ENCODE data around the gene VEGFC. TPM values are rescaled to one million over a fixed set of nuclear protein-coding genes. Genes with fewer than 3 reads are reported as not detected.

The VEGFC gene
- polyA plus RNA-seq, 1 donor (not counting 4 experiments of a cell fraction or from before 2014, with no cell fraction given): 19.4 TPM

DNA sequence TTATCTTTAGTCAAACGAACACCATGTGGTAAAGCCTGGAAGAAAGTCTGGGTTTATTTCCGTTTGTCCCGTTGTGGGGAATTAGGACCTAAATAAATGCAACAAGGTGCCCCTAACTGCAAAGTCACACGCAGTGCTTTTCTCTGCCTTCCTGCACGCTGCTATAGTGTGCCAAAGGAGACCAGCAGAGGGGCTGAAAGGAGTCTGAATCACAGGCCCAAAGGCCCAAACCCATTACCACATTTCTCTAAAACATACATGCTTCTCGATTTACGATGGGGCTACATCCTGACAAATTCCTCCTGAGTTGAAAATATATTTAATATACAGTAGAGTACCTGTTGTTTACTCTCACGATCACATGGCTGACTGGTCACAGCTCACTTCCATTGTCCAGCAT is 4.5 kb downstream of the VEGFC start:
- Histone ChIP-seq H3K4me3 (ENCODE audit: control insufficient read depth in 2 of 3, extremely low read depth in 1 of 3, insufficient read depth in 2 of 3, low read depth in 1 of 3, low read length in 3 of 3) (no peak overlapping the region), H2AFZ (ENCODE audit: control insufficient read depth, low read length) (no peak overlapping the region), H3K9ac (ENCODE audit: control insufficient read depth, extremely low read depth, insufficient read depth, low read length) (no peak overlapping the region), H3K27me3 (ENCODE audit: control insufficient read depth, extremely low read depth, insufficient read depth, low read length) (no peaks in the 10 kb centered on the region), H3K36me3 (ENCODE audit: control insufficient read depth in 2 of 2, extremely low read depth in 1 of 2, insufficient read depth in 2 of 2, low read length in 2 of 2) (no peaks in the 10 kb centered on the region), H3K4me2 (ENCODE audit: control insufficient read depth, extremely low read depth, insufficient read depth, low read depth, low read length) (peak overlapping the region; percentile 17), H3K4me1 (ENCODE audit: control insufficient read depth, extremely low read depth, insufficient read depth, low read length) (peaks cover 24% of the 10 kb centered on the region), H3K9me1 (ENCODE audit: control insufficient read depth, extremely low read depth, insufficient read depth, low read length) (no peaks in the 10 kb centered on the region), H4K20me1 (ENCODE audit: control insufficient read depth, extremely low read depth, insufficient read depth, low read length) (no peaks in the 10 kb centered on the region), H3K27ac (ENCODE audit: control insufficient read depth, insufficient read depth, low read length) (no peak overlapping the region), H3K79me2 (ENCODE audit: control insufficient read depth, insufficient read depth, low read length) (peaks cover 88% of the 10 kb centered on the region), H3K9me3 (ENCODE audit: control insufficient read depth, low read depth, low read length) (no peaks in the 10 kb centered on the region)
- dilution Hi-C loops (cut with MboI; ENCODE audit: extremely low pct_ligation_motif_present, low sequenced_read_pairs): no loop called here
- DNase-seq (ENCODE audit: low read depth, low spot score): no peak
- FAIRE-seq: peak; percentile 36
- TF ChIP-seq EZH2 (IDR thresholded peaks at IDR 0.05; ENCODE audit: low read length): no peak
- TF ChIP-seq, protein P1, sequence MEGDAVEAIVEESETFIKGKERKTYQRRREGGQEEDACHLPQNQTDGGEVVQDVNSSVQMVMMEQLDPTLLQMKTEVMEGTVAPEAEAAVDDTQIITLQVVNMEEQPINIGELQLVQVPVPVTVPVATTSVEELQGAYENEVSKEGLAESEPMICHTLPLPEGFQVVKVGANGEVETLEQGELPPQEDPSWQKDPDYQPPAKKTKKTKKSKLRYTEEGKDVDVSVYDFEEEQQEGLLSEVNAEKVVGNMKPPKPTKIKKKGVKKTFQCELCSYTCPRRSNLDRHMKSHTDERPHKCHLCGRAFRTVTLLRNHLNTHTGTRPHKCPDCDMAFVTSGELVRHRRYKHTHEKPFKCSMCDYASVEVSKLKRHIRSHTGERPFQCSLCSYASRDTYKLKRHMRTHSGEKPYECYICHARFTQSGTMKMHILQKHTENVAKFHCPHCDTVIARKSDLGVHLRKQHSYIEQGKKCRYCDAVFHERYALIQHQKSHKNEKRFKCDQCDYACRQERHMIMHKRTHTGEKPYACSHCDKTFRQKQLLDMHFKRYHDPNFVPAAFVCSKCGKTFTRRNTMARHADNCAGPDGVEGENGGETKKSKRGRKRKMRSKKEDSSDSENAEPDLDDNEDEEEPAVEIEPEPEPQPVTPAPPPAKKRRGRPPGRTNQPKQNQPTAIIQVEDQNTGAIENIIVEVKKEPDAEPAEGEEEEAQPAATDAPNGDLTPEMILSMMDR (optimal IDR thresholded peaks at IDR 0.05 in 1 of 3, IDR thresholded peaks at IDR 0.05 in 1 of 3, conservative IDR thresholded peaks at IDR 0.05 in 1 of 3; ENCODE audit: extremely low read depth in 1 of 3, insufficient read depth in 2 of 3, low read length in 3 of 3): no peak

DNA sequence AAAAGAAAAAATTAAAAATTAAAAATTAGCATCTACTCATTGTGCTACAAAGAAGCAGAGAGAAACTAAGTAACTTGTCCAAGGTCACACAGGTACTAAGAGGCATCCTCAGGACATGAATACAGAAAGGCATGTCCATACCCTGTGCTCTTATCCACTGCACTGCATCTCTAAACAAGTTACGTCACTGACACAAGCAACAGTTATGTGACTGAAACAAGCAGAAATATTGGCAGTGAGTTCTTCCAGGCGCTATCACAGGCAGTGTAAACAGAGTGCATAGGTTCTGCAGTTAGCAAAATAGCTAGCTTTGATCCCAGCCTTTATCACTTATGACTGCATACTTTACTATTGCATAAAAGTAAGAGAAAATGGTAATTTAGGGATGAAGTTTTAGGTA is 7.9 kb downstream of the VEGFC start:
- FAIRE-seq: peak; percentile 5
- no peak for DNase-seq (ENCODE audit: low read depth, low spot score)
- dilution Hi-C loops (cut with MboI; ENCODE audit: extremely low pct_ligation_motif_present, low sequenced_read_pairs): no loop called here

More for the DNA sequence above, 7.9 kb downstream of the VEGFC start:
- no peak overlapping the region for H3K4me3 ChIP-seq (ENCODE audit: control insufficient read depth in 2 of 3, extremely low read depth in 1 of 3, insufficient read depth in 2 of 3, low read depth in 1 of 3, low read length in 3 of 3)
- no peaks in the 10 kb centered on the region for H3K9me3 ChIP-seq (ENCODE audit: control insufficient read depth, low read depth, low read length)
- TF ChIP-seq EZH2 (IDR thresholded peaks at IDR 0.05; ENCODE audit: low read length): no peak
- TF ChIP-seq, protein P1 (optimal IDR thresholded peaks at IDR 0.05 in 1 of 3, IDR thresholded peaks at IDR 0.05 in 1 of 3, conservative IDR thresholded peaks at IDR 0.05 in 1 of 3; ENCODE audit: extremely low read depth in 1 of 3, insufficient read depth in 2 of 3, low read length in 3 of 3): no peak
- no peaks in the 10 kb centered on the region for H3K27me3 ChIP-seq (ENCODE audit: control insufficient read depth, extremely low read depth, insufficient read depth, low read length)
- peaks cover 98% of the 10 kb centered on the region for H3K79me2 ChIP-seq (ENCODE audit: control insufficient read depth, insufficient read depth, low read length)
- no peaks in the 10 kb centered on the region for H4K20me1 ChIP-seq (ENCODE audit: control insufficient read depth, extremely low read depth, insufficient read depth, low read length)
- no peaks in the 10 kb centered on the region for H3K36me3 ChIP-seq (ENCODE audit: control insufficient read depth in 2 of 2, extremely low read depth in 1 of 2, insufficient read depth in 2 of 2, low read length in 2 of 2)
- no peak overlapping the region for H3K4me2 ChIP-seq (ENCODE audit: control insufficient read depth, extremely low read depth, insufficient read depth, low read depth, low read length)
- no peaks in the 10 kb centered on the region for H3K9me1 ChIP-seq (ENCODE audit: control insufficient read depth, extremely low read depth, insufficient read depth, low read length)
- no peak overlapping the region for H3K27ac ChIP-seq (ENCODE audit: control insufficient read depth, insufficient read depth, low read length)
- H3K9ac ChIP-seq (ENCODE audit: control insufficient read depth, extremely low read depth, insufficient read depth, low read length): no peak overlapping the region
- peaks cover 49% of the 10 kb centered on the region for H3K4me1 ChIP-seq (ENCODE audit: control insufficient read depth, extremely low read depth, insufficient read depth, low read length)
- H2AFZ ChIP-seq (ENCODE audit: control insufficient read depth, low read length): no peak overlapping the region

Data from keratinocyte (primary cell).